Left renal pelvis (tissue), 4 donors: ENCODE results near the gene SNED1. TPM values are rescaled to one million over a fixed set of nuclear protein-coding genes. Genes with fewer than 3 reads are reported as not detected.
A peak's percentile ranks its signal among the peaks of the same experiment; 100 is the strongest.
"Not testable (repeated sequence)": the region's sequence is repeated elsewhere in the genome, so short reads cannot be mapped to it uniquely, and the experiment has no call there.

Source experiments
- DNase-seq, 4 donors: peaks; one replicate each; pipeline ENCODE4 v3.0.0-alpha.2; 2013; ENCODE audit warnings: low read depth in 4 of 4, low spot score in 3 of 4
- polyA plus RNA-seq, 4 donors: library from polyadenylated mRNA; unstranded; fragments of 120-200 nt; gene quantifications; one replicate each; pipeline ENCODE4 v1.2.1, GENCODE V29; 2013; ENCODE audit not compliant: insufficient read length in 4 of 4

SNED1 gene
- polyA plus RNA-seq, 4 donors: 7.3 to 10.8 (median 8.6) TPM

DNA sequence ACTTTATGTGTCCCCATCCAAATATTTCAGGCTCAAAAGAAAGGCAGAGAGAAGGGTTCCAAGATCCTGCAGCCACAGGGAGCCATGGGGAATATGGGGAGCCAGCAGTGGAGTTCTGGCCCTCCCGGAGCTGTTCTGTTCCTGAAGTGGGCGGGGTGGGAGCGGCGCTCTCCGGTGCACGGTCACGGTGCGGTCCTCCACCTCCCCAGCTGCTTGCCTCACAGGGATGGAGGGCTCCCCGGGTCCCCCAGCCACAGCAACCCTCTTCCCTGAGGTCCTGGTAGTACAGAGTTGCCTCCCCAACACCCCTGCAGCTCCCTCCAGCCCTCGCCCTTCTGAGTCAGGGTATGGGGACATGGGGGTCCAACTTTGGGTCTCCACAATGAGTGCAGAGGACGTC, 26.2 kb upstream of the SNED1 start:
- DNase-seq: no peak

DNA sequence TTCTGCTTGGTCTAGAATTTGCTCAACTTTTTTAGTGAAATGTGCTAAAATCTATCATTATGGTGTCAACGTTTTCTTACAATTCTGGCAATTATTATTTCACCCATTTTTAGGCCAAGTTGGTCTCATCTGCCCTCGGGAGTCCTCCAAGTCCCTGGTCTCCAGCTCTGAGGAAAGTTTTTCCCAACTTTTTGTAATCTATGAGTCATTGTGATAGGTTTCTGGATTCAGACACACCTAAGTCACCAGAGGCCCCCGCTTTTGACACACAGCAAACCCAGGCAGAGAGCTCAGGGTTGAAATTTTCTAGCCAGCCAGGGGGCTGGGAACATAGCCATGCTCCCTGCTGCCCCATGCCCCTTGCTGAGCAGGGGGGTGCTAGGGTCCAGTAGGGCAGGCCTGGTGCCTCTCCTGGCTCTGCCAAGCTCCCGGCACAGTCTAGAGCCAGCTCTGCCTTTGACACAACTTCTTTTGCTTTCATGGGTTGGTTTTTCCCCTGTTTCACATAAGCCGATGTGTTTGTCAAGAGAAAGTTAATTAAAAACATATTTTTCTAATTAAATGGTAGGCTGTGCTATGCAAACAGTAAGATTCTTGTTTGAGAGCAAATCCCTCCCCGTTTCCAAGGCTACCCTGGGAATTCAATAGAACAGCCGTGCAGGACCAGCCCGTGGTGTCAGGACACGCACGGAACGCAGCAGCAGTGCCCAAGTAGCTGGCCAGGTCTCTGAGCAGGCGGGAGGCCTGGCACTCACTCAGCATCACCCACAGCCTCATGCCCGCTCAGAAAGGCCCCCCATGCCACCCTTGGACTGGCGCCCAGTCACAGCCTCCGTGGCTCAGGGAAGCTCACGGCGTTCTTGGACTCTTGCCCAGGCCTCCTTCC, 25.5 kb upstream of the SNED1 start:
- no peak for DNase-seq

DNA sequence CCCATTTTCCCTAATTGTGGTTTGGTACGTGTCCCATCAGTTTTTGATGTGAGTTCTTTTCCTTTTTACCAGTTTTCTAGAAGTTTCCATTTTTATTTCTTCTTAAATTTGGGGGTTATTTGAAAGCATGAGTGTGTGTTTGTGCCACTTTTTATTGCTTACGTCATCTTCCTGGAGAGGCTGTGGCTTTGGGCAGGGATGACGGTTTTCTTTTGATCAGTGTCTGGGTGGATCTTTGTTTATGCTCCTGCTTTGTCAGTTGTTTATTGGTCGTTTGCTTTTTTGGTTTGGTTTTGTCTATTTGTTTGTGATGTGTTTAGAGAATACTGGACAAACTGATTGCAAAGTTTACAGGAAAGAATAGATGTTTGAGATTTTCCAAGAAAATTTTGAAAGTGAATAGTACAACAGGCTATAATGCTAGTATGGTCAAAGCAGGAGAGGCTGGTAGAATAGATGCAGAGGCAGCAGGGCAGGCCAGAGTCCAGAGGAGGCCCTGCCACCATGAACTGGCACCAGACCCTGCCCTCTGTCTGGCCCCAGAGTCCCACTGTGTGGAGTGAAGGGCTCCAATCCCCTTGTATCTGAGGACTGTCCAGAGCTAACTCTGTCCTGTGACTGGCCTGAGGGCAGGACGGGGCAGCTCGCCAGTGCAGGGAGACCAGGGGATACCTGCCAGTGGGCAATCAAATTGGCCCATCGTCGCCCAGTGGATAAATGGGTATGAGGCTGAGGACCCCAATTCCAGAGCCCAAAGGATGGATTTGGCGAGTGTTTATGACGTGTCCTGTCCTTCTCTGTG, 23.4 kb upstream of the SNED1 start:
- DNase-seq: no peak

DNA sequence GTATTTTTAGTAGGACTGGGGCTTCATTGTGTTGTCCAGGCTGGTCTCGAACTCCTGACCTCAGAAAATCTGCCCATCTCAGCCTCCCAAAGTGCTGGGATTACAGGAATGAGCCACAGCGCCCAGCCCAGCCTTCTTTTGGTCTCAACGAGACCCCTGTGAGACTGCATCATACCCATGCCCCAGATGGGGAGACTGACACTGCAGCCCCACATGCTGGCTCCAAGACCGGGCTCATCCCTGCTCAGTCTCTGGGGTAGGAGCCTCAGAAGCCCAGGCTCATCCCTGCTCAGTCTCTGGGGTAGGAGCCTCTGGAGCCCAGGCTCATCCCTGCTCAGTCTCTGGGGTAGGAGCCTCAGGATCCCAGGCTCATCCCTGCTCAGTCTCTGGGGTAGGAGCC, 22.5 kb upstream of the SNED1 start:
- DNase-seq: not testable (repeated sequence)

DNA sequence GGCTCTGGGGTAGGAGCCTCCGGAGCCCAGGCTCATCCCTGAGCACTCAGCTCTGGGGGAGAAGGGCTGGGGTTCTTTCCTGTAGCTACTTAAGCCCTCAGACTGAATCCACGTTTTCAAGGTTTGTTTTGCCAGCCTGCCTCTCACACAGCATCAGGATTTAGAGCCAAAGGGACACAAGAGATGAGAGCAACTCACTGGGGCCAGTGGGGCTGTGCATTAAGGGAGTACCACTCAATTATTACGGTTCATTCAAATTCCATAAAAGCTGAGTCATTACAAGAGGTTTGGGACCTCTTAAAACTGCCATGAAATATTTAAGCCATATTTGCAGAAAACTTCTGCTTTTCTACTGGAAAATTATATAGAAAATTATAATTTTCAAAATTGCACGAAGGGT, 17.1 kb upstream of the SNED1 start:
- DNase-seq: no peak

DNA sequence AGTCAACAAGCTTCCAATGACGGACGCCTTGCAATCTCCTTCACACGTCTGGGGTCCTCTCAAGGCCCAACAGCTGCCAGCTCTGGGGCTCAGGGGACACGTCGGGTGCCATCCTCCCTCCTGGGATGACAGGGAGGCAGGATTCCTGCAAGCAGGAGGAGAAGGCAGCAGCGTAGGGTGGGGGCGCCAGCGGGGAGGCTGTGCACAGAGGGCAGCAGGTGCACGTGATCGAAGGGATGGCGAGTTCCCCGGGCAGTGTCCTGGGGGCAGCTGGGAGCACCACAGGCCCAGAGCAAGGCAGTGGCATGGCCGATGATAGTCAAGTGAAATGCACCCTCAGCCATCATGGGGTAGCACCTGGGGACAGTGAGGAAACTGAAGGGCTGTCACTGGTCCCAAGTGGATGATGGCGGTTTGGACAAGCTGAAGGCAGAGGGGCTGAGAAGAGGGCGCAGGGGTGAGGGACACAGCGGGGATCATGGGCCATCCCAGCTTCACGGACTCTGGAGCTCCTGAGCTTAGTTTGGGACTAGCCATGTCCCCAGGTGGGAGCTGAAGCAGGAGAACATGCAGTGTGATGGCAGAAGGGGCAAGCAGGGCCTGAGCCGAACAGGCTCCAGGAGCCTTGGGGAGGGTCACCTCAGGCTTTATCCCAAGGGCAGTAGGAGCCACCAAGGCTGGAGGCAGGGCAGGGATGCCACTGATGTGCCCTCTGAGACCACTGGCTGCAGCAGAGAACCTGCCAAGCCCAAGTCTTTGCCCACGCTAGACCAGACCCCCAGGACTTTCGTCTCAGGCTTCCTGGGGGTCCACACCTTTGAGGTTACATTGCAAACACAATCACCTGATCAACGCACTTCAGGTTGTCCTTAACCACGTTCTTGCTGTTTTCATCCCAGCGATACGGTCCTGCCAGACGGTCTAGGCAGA, 16.3 kb upstream of the SNED1 start:
- DNase-seq: no peak

DNA sequence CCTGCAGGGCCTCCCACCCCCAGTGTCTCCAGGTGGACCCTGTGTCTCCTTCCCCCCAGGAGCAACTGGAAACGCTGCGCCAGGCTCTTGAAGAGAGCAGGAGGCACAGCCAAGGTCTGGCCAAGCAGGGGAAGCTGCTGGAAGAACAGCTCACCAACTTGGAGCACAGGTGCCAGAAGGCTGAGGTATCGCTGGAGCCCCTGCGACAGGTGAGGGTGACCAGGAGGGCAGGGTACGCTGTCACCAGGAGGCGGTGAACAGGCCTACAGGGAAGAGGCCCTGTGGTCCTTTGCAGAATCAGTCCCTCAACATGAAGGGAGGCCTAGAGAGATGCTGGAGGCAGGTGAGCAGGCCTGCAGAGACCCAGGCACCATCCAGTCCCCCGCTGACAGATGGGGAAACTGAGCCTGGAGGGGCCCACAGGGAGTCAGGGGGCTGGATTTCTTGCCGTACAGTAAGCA, 15.6 kb upstream of the SNED1 start:
- no peak for DNase-seq

DNA sequence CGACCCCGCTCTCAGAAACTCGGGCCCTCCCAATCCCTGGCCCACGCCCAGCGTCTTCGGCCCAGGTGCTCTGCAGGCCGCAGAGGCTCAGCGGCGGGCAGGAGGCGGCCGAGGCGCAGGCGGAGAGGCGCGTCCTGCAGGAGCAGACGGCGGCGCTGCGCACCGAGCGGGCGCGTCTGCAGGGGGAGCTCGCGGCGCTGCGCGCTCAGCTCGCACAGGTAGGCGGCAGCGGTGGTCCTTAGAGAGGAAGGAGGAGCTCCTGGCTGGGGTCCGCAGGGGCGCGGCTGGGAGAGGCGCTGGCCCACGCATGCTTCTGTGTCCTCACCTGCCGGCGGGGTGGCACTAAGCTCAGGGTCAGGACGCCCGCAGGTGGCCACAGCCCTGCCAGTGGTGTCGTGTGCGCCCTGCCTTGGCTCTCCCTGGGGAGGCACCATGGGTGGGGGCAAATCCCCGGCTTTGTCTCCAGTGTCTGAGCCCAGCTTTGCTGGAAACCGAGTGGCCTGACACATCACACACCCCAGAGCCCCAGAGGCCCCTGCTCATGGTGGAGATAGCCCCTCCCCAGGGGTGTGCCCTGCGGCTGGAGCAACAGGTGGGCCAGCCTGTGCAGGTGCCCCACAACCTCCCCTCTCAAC, 14.9 kb upstream of the SNED1 start:
- peak in 1 of 4 donors; percentile 41 for DNase-seq

DNA sequence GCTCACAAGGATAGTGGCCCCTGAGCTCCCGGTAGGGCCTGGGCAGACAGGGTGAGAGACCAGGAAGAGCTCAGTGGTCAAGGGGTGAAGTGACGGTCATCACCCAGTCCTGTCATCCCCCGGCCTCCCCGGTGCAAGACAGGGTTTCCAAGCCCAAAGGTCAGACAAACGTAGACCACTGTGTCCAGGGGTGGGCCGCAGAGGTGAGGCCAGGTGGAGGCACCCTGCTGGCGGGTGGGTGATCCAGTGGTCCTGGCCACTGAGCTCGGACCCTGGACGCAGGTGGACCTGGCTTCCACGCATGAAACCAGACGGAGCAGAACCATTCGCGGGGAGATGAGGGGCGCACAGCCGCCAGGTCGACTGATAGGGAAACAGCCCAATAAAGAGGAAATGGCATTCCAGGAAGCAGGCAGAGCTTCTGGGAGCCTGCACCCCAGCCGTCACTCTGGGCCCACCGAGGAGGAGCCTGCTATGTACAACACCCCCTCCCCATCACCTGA, 14.4 kb upstream of the SNED1 start:
- no peak for DNase-seq

DNA sequence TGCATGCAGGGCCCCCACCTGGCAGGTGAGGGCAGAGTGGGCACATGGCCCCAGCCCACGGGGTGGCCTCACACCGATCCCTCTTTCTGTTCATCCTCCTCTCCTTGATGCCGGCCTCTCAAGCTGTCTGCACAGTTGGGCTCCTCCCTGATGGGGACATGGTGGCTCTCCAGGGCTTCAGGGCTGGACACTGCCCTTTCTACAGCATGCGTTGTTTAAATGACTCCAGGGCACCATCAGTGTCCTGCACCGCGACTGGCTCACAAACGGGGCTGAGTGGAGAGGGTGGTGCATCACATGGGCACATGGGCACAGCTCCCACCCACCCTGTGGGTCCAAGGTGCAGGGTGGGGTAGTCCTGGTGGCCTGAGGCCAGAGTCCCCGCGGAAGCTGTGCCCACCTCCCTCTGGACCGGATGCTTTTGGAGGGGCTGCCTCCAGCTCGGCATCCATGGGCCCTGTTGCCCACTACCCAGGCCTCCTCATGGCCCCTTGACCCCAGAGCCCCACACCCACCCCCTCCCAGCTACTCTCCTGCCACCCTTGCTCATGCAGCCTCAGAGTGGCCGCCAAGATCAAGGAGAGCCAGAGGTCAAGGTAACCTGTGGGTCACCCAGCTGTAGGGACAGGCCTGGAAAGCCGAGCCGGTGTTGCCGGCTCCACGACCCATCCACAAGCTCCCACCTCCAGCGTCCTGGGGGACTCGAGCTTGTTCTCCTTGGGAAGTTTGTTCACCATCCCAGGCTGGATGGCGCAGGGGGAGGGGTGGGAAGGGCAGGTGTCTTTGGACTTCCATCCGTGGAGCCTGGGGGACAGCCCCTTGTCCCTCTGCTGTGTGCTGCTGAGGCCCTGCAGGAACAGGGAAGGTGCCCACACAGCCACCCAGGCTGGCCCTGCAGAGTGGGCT, 12.3 kb upstream of the SNED1 start:
- no peak for DNase-seq

DNA sequence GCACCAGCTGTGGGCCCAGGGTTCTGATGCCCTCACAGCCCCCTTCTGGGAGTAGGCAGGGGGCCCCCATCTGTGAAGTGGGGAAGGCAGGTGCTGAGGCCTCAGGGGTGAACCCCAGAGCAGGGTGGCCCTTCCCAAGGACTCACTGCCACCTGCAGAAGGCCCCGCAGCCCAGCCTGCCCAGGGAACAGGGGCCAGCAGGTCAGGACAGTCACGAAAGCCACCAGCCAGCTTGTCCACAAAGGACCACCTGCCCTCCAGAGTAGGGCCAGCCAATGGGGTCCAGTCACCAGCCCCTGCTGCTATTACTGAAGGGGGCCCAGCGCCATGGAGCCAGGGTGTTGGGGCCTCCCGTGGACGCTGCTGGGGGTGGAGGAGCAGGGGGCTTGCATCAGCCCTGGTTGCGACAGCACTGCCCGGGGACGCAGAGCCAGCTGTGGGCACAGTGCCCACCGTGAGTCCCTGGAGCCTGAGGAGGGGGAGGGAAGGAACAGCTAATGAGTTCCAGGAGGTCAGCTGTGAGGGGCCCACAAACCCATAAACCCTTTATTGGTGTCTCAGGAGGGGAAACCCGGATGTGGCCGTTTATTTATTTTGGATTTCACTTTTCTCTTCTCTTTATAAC, 11.5 kb upstream of the SNED1 start:
- DNase-seq: no peak

DNA sequence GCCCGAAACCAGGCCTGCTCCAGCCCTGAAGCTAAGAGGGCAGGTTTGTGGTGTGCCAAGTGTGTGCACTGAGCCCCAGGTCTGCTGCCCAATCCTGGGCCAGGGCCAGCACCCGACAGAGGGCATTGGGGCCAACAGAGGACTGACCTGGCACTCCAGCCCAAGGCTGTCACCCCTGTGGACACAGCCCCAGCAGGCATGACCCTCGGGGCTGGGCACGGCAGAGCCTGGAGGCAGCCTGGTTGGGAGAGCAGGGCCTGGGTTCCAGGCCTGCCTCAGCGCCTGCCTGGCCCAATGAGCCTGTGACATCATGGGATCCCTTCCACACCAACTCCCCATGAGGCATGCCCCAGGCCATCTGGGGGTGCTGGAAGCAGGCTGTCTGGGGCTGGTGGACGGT, 10.8 kb upstream of the SNED1 start:
- no peak for DNase-seq

DNA sequence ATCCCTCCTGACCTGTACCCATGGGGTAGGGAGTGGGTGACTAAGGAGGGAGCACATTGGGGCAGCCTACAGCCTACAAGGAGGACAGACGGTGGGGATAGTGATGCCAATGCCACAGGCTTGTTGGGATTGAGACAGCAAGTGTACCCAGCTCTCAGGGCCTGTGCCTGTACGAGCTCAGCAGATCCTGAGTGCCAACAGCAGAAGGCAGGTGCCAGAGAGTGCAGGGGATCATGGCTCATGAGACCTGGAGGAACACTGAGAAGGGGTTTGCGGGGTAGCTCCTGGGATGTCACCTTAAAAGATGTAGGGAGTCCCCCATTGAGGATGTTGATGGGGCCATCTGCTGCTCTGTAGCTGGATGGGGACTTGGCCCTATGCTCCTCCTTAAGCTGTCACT, 10.3 kb upstream of the SNED1 start:
- DNase-seq: no peak

DNA sequence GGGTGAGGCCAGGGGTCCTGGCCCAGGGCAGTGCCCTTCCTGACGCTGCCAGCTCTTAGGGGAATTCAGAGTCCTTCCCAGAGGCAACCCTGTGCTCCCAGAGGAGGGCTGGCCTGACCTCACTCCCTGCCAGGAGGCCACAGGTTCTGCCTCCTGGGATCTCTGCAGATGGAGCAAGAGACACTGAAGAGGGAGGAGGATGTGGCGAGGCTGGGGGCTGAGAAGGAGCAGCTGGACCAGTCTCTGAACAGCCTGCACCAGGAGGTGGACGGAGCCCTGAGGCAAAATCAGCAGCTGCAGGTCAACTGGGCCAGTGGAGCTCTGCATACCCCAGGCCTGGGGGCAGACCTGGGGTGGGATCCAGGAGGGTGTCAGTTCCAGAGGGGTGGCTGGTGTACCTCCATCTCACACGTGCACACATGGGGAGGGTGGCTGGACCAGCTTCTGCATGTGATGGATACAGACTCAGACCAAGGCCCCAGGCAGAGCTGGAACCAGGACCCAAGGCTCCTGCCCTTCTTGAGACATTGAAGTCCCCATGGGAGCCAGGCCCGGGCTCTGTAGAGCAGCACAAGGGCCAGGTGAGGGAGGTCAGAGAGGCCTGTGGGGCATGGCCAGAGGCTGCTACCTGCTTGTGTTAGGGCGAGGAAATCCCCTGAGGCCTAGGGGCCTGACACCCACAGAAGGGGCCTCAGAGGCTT, 9.7 kb upstream of the SNED1 start:
- DNase-seq: no peak

DNA sequence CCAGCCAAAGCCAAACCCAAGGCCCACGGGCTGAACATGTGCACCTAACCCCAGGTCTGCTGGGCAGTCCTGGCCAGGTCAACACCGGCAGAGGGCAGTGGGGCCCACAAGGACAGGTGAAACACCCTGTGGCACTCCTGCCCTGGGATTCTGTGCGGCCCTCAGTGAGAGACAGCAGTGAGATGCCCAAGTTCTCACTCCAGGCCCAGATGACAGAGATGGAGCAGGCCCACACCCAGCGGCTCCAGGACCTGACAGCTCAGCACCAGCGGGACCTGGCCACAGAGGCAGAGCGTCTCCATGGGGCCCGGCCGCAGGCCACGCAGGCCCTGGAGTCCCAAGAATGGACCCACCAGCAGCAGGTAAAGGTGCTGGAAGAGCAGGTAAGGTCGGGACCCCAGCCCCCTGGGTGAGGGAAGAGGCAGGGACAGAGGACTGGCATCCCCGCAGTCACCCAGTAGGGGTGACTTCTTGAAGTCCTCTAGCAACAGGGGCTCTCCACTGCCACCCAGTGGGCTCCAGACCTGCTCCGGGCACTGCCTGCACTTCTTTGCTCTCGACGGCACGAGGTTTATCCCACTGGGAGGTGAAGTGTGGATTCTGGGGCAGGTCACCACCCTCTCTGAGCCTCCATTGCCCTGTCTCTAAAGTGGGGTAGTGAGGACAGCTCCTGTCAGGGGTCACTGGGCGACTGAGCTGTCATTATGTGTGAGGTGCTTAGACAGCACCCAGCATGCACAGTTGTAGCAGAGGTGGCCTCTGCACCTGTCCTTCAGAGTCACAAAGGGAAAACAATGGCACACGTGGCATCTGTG, 8.8 kb upstream of the SNED1 start:
- DNase-seq: no peak

DNA sequence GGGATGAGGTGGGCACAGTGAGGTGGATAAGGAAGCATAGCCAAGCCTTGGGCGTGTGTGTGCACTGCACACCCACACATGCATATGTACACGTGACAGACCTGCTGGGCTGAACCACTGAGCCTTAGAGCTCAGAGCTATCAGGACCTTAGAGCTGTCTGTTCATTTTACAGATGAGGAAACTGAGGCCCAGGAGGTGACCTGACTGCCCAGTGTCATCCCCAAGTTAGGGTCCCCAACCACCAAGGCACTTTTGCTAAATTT, 8.2 kb upstream of the SNED1 start:
- no peak for DNase-seq

DNA sequence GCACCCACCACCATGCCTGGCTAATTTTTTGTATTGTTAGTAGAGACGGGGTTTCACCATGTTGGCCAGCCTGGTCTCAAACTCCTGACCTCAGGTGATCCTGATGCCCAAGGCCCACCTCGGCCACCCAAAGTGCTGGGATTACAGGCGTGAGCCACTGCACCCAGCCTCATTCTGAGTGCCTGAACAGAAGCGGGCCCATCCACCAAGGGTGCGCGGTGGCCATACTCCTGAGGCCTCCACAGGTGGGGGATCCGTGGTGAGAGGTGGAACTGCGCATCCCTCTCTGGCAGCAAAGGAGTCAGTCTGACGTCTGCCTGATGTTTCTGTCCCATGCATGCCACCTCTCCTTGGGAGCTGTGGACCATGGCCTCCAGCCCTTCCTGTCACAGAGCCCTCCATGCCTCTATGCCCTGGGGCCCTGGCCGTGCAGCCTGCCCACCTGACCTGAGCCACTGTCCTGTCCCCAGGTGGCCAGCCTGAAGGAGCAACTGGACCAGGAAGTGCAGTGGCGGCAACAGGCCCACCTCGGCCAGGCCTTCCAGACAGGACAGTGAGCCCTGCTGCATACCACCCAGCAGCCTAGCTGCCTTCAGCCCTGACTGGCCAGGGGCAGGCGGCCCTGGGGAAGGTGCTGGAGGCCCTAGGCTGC, 7.6 kb upstream of the SNED1 start:
- DNase-seq: no peak
